HEK293 (cell line): ENCODE results near the gene FCHSD1.

Experiments used
- KLF1 ChIP-seq: fragments of 450-650 bp; formaldehyde crosslinking; IDR thresholded peaks from 2 replicates; pipeline ENCODE4 v1.5.1; 2016; ENCODE audit warnings: missing biosample characterization, missing genetic modification characterization
- KLF10 ChIP-seq: fragments of 450-650 bp; IDR thresholded peaks from 2 replicates; pipeline ENCODE4 v1.5.1; 2018; ENCODE audit warnings: missing biosample characterization, mild to moderate bottlenecking, missing genetic modification characterization
- MYNN ChIP-seq: fragments of 450-650 bp; formaldehyde crosslinking; IDR thresholded peaks from 2 replicates; pipeline ENCODE4 v1.5.1; 2016; ENCODE audit warnings: missing biosample characterization, missing genetic modification characterization, borderline replicate concordance
- SCRT1 ChIP-seq: fragments of 450-650 bp; formaldehyde crosslinking; IDR thresholded peaks from 2 replicates; pipeline ENCODE4 v1.5.1; 2016; ENCODE audit warnings: missing biosample characterization, missing genetic modification characterization, borderline replicate concordance
- TCF7L2 ChIP-seq: IDR thresholded peaks from 2 replicates; pipeline ENCODE4 v1.6.1; 2011; ENCODE audit warnings: low read depth, mild to moderate bottlenecking, inconsistent platforms, low read length, moderate library complexity, borderline replicate concordance
- ZNF132 ChIP-seq: fragments of 450-650 bp; formaldehyde crosslinking; IDR thresholded peaks from 2 replicates; pipeline ENCODE4 v1.5.1; 2017; ENCODE audit warnings: missing biosample characterization, missing genetic modification characterization, borderline replicate concordance
- ZNF157 ChIP-seq: fragments of 450-650 bp; formaldehyde crosslinking; IDR thresholded peaks from 2 replicates; pipeline ENCODE4 v1.5.1; 2016; ENCODE audit warnings: missing biosample characterization, missing genetic modification characterization
- ZNF175 ChIP-seq: fragments of 450-650 bp; formaldehyde crosslinking; IDR thresholded peaks from 2 replicates; pipeline ENCODE4 v1.5.1; 2016; ENCODE audit warnings: missing biosample characterization, missing genetic modification characterization
- ZNF223 ChIP-seq: fragments of 450-650 bp; formaldehyde crosslinking; IDR thresholded peaks from 2 replicates; pipeline ENCODE4 v1.5.1; 2016; ENCODE audit warnings: missing biosample characterization, missing genetic modification characterization
- ZNF23 ChIP-seq: fragments of 450-650 bp; formaldehyde crosslinking; IDR thresholded peaks from 2 replicates; pipeline ENCODE4 v1.5.1; 2016; ENCODE audit warnings: missing biosample characterization, missing genetic modification characterization, borderline replicate concordance
- ZNF24 ChIP-seq: fragments of 450-650 bp; formaldehyde crosslinking; IDR thresholded peaks from 2 replicates; pipeline ENCODE4 v1.5.1; 2016; ENCODE audit warnings: missing biosample characterization, missing genetic modification characterization
- ZNF248 ChIP-seq: fragments of 450-650 bp; formaldehyde crosslinking; IDR thresholded peaks from 2 replicates; pipeline ENCODE4 v1.5.1; 2017; ENCODE audit warnings: missing biosample characterization, missing genetic modification characterization
- ZNF335 ChIP-seq: fragments of 450-650 bp; formaldehyde crosslinking; conservative IDR thresholded peaks from 2 replicates; pipeline ENCODE4 v1.5.1; 2016; ENCODE audit warnings: missing biosample characterization, missing genetic modification characterization
- ZNF664 ChIP-seq: fragments of 450-650 bp; formaldehyde crosslinking; IDR thresholded peaks from 2 replicates; pipeline ENCODE4 v1.5.1; 2016; ENCODE audit warnings: missing biosample characterization, missing genetic modification characterization
- ZNF768 ChIP-seq: fragments of 450-650 bp; formaldehyde crosslinking; IDR thresholded peaks from 2 replicates; pipeline ENCODE4 v1.5.1; 2018; ENCODE audit warnings: missing biosample characterization, mild to moderate bottlenecking, missing genetic modification characterization
- ZXDB ChIP-seq: fragments of 450-650 bp; formaldehyde crosslinking; IDR thresholded peaks from 2 replicates; pipeline ENCODE4 v1.5.1; 2016; ENCODE audit warnings: missing biosample characterization, missing genetic modification characterization
- TF ChIP-seq, protein P1 (sequence below): fragments of 450-650 bp; formaldehyde crosslinking; IDR thresholded peaks from 2 replicates; pipeline ENCODE4 v1.5.1; 2016; ENCODE audit warnings: missing biosample characterization, missing genetic modification characterization
- TF ChIP-seq, protein P2 (sequence below): fragments of 450-650 bp; formaldehyde crosslinking; conservative IDR thresholded peaks from 2 replicates; pipeline ENCODE4 v1.5.1; 2016; ENCODE audit warnings: low read depth, missing biosample characterization, missing genetic modification characterization
- TF ChIP-seq, protein P3 (sequence below): fragments of 450-650 bp; formaldehyde crosslinking; IDR thresholded peaks from 2 replicates; pipeline ENCODE4 v1.5.1; 2016; ENCODE audit warnings: missing biosample characterization, missing genetic modification characterization
- TF ChIP-seq, protein P4 (sequence below): fragments of 450-650 bp; formaldehyde crosslinking; IDR thresholded peaks from 2 replicates; pipeline ENCODE4 v1.5.1; 2017; ENCODE audit warnings: missing biosample characterization, missing genetic modification characterization
- TF ChIP-seq, protein P5 (sequence below): fragments of 450-650 bp; formaldehyde crosslinking; IDR thresholded peaks from 2 replicates; pipeline ENCODE4 v1.5.1; 2016; ENCODE audit warnings: missing biosample characterization, missing genetic modification characterization
- TF ChIP-seq, protein P6 (sequence below): fragments of 450-650 bp; formaldehyde crosslinking; IDR thresholded peaks from 2 replicates; pipeline ENCODE4 v1.5.1; 2016; ENCODE audit warnings: missing biosample characterization, missing genetic modification characterization
- TF ChIP-seq, protein P7 (sequence below): fragments of 450-650 bp; formaldehyde crosslinking; IDR thresholded peaks from 2 replicates; pipeline ENCODE4 v1.5.0; 2017; ENCODE audit warnings: missing biosample characterization, missing genetic modification characterization, borderline replicate concordance

Gene FCHSD1

DNA sequence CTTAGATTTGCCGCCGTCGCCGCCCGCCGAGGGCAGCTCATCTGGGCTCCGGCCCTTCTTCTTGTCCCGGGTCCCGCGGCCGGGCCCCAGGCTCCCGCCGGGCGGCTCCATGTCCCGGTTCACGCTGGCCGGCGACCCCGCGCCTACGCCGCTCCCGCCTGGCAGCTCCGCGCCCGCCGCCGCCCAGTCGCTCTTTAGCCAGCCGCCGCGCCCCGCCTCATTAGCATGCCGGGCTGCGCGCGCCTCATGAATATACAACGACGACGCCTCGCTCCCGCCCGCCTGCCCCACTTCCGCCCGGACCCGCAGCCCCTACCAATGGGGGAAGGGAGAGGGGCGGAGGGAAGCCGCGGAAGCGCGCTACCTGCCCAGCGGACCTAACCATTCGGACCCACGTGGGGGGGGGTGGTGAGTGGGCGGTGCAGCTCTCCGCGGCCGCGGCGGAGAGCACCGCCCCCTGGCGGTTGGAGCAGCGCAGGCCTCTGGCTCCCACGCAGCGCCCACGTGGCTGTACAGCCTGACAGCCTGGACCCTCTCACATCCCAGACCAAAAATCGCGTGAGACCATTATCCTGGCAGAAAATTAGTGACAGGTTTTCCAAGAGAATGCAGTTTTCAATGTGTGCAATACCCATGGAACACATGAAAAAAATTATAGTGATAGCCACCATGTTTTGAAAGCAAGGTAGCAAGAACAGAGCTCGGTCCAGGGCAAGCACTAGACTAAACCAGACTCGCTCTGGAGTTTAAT lies 32.2 kb downstream of the FCHSD1 start, which contains the start of gene DIAPH1 (continued):
- TF ChIP-seq, protein P1, sequence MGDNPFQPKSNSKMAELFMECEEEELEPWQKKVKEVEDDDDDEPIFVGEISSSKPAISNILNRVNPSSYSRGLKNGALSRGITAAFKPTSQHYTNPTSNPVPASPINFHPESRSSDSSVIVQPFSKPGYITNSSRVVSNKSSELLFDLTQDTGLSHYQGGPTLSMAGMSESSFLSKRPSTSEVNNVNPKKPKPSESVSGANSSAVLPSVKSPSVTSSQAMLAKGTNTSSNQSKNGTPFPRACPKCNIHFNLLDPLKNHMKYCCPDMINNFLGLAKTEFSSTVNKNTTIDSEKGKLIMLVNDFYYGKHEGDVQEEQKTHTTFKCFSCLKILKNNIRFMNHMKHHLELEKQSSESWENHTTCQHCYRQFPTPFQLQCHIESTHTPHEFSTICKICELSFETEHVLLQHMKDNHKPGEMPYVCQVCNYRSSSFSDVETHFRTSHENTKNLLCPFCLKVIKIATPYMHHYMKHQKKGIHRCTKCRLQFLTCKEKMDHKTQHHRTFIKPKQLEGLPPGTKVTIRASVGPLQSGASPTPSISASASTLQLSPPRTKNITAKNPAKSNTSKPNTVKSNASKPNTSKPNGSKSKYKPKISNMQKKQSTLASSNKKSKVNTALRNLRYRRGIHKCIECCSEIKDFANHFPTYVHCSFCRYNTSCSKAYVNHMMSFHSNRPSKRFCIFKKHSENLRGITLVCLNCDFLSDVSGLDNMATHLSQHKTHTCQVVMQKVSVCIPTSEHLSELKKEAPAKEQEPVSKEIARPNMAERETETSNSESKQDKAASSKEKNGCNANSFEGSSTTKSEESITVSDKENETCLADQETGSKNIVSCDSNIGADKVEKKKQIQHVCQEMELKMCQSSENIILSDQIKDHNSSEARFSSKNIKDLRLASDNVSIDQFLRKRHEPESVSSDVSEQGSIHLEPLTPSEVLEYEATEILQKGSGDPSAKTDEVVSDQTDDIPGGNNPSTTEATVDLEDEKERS (tag by site-specific recombination): no peak; the same call in 1 of the 2 replicates
- TF ChIP-seq, protein P2, sequence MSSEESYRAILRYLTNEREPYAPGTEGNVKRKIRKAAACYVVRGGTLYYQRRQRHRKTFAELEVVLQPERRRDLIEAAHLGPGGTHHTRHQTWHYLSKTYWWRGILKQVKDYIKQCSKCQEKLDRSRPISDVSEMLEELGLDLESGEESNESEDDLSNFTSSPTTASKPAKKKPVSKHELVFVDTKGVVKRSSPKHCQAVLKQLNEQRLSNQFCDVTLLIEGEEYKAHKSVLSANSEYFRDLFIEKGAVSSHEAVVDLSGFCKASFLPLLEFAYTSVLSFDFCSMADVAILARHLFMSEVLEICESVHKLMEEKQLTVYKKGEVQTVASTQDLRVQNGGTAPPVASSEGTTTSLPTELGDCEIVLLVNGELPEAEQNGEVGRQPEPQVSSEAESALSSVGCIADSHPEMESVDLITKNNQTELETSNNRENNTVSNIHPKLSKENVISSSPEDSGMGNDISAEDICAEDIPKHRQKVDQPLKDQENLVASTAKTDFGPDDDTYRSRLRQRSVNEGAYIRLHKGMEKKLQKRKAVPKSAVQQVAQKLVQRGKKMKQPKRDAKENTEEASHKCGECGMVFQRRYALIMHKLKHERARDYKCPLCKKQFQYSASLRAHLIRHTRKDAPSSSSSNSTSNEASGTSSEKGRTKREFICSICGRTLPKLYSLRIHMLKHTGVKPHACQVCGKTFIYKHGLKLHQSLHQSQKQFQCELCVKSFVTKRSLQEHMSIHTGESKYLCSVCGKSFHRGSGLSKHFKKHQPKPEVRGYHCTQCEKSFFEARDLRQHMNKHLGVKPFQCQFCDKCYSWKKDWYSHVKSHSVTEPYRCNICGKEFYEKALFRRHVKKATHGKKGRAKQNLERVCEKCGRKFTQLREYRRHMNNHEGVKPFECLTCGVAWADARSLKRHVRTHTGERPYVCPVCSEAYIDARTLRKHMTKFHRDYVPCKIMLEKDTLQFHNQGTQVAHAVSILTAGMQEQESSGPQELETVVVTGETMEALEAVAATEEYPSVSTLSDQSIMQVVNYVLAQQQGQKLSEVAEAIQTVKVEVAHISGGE (tag by site-specific recombination): peak; percentile 87
- TF ChIP-seq TCF7L2: no peak
- TF ChIP-seq MYNN: no peak
- TF ChIP-seq ZXDB (tag by site-specific recombination): peak; percentile 78
- no peak for TF ChIP-seq ZNF248 (tag by site-specific recombination)
- no peak for TF ChIP-seq ZNF664
- peak; percentile 17; the same call in 1 of the 2 replicates for TF ChIP-seq ZNF335 (tag by site-specific recombination)
- TF ChIP-seq ZNF24 (tag by site-specific recombination): peak; percentile 88
- peak; percentile 91 for TF ChIP-seq KLF1 (tag by site-specific recombination)
- TF ChIP-seq, protein P3, sequence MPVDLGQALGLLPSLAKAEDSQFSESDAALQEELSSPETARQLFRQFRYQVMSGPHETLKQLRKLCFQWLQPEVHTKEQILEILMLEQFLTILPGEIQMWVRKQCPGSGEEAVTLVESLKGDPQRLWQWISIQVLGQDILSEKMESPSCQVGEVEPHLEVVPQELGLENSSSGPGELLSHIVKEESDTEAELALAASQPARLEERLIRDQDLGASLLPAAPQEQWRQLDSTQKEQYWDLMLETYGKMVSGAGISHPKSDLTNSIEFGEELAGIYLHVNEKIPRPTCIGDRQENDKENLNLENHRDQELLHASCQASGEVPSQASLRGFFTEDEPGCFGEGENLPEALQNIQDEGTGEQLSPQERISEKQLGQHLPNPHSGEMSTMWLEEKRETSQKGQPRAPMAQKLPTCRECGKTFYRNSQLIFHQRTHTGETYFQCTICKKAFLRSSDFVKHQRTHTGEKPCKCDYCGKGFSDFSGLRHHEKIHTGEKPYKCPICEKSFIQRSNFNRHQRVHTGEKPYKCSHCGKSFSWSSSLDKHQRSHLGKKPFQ (tag by site-specific recombination): no peak
- no peak for TF ChIP-seq ZNF175 (tag by site-specific recombination)
- TF ChIP-seq, protein P4, sequence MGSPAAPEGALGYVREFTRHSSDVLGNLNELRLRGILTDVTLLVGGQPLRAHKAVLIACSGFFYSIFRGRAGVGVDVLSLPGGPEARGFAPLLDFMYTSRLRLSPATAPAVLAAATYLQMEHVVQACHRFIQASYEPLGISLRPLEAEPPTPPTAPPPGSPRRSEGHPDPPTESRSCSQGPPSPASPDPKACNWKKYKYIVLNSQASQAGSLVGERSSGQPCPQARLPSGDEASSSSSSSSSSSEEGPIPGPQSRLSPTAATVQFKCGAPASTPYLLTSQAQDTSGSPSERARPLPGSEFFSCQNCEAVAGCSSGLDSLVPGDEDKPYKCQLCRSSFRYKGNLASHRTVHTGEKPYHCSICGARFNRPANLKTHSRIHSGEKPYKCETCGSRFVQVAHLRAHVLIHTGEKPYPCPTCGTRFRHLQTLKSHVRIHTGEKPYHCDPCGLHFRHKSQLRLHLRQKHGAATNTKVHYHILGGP (tag by site-specific recombination): no peak
- TF ChIP-seq, protein P5, sequence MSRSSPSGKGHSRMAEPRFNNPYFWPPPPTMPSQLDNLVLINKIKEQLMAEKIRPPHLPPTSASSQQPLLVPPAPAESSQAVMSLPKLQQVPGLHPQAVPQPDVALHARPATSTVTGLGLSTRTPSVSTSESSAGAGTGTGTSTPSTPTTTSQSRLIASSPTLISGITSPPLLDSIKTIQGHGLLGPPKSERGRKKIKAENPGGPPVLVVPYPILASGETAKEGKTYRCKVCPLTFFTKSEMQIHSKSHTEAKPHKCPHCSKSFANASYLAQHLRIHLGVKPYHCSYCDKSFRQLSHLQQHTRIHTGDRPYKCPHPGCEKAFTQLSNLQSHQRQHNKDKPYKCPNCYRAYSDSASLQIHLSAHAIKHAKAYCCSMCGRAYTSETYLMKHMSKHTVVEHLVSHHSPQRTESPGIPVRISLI (tag by site-specific recombination): peak; percentile 24; the same call in 1 of the 2 replicates
- TF ChIP-seq, protein P6, sequence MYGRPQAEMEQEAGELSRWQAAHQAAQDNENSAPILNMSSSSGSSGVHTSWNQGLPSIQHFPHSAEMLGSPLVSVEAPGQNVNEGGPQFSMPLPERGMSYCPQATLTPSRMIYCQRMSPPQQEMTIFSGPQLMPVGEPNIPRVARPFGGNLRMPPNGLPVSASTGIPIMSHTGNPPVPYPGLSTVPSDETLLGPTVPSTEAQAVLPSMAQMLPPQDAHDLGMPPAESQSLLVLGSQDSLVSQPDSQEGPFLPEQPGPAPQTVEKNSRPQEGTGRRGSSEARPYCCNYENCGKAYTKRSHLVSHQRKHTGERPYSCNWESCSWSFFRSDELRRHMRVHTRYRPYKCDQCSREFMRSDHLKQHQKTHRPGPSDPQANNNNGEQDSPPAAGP (tag by site-specific recombination): peak; percentile 96
- TF ChIP-seq ZNF23 (tag by site-specific recombination): no peak
- no peak for TF ChIP-seq SCRT1 (tag by site-specific recombination)
- TF ChIP-seq ZNF223 (tag by site-specific recombination): 0 out of 2 replicates have a peak, but pooled peaks have one; percentile 56
- TF ChIP-seq, protein P7, sequence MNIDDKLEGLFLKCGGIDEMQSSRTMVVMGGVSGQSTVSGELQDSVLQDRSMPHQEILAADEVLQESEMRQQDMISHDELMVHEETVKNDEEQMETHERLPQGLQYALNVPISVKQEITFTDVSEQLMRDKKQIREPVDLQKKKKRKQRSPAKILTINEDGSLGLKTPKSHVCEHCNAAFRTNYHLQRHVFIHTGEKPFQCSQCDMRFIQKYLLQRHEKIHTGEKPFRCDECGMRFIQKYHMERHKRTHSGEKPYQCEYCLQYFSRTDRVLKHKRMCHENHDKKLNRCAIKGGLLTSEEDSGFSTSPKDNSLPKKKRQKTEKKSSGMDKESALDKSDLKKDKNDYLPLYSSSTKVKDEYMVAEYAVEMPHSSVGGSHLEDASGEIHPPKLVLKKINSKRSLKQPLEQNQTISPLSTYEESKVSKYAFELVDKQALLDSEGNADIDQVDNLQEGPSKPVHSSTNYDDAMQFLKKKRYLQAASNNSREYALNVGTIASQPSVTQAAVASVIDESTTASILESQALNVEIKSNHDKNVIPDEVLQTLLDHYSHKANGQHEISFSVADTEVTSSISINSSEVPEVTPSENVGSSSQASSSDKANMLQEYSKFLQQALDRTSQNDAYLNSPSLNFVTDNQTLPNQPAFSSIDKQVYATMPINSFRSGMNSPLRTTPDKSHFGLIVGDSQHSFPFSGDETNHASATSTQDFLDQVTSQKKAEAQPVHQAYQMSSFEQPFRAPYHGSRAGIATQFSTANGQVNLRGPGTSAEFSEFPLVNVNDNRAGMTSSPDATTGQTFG (tag by site-specific recombination): no peak; the same call in 1 of the 2 replicates
- no peak for TF ChIP-seq ZNF132 (tag by site-specific recombination)
- TF ChIP-seq ZNF768 (tag by site-specific recombination): no peak
- TF ChIP-seq KLF10 (tag by site-specific recombination): peak; percentile 80
- TF ChIP-seq ZNF157: no peak
